ENCODE results near the gene FKBP11.

Gene FKBP11

DNA sequence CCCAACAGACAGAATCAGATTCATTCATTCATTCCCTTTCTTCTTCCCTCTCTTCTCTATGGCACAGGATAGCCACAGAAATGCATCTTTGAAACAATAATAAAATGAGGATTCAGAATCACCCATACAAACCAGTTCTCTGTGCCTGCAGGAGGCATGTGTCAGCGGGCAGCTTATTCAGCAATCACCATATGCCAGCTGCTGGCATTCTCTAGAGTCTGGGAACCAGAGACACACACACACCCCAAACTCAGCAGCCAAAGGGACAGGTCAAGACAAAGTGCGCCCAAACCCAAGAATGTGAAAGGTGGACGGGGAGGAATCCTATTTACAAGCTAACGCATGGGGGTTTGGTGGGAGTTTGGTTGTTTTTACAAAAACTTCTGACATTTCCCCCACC lies 17.9 kb upstream of the FKBP11 start:
- H3F3A ChIP-seq (ENCODE audit: low read depth) = no peaks in the 10 kb centered on the region
- H2AFZ ChIP-seq (ENCODE audit: low read length) = no peak overlapping the region
- no peak overlapping the region for H3K9ac ChIP-seq (ENCODE audit: low read depth, low read length, poor library complexity, severe bottlenecking)
- peaks cover 58% of the 10 kb centered on the region for H3K79me2 ChIP-seq (ENCODE audit: insufficient read depth, low read length)
- peaks cover 20% of the 10 kb centered on the region for H4K20me1 ChIP-seq (ENCODE audit: insufficient read depth, low read length, poor library complexity, severe bottlenecking)
- no peak overlapping the region for H3K4me3 ChIP-seq (ENCODE audit: low read length, poor library complexity, severe bottlenecking)
- peaks cover 36% of the 10 kb centered on the region; the same call in 1 of the 2 replicates for H3K36me3 ChIP-seq (ENCODE audit: insufficient read depth, low read length)
- H3K27me3 ChIP-seq (ENCODE audit: insufficient read depth, low read length, poor library complexity, severe bottlenecking) = no peaks in the 10 kb centered on the region
- no peaks in the 10 kb centered on the region for H3K9me2 ChIP-seq (replicated peaks; ENCODE audit: low read depth, low read length)
- no peaks in the 10 kb centered on the region for H3K9me3 ChIP-seq (ENCODE audit: insufficient read depth, low read depth, low read length)
- TF ChIP-seq, protein P1, sequence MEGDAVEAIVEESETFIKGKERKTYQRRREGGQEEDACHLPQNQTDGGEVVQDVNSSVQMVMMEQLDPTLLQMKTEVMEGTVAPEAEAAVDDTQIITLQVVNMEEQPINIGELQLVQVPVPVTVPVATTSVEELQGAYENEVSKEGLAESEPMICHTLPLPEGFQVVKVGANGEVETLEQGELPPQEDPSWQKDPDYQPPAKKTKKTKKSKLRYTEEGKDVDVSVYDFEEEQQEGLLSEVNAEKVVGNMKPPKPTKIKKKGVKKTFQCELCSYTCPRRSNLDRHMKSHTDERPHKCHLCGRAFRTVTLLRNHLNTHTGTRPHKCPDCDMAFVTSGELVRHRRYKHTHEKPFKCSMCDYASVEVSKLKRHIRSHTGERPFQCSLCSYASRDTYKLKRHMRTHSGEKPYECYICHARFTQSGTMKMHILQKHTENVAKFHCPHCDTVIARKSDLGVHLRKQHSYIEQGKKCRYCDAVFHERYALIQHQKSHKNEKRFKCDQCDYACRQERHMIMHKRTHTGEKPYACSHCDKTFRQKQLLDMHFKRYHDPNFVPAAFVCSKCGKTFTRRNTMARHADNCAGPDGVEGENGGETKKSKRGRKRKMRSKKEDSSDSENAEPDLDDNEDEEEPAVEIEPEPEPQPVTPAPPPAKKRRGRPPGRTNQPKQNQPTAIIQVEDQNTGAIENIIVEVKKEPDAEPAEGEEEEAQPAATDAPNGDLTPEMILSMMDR (conservative IDR thresholded peaks at IDR 0.05; ENCODE audit: low read length) = no peak
- TF ChIP-seq EZH2phosphoT487 (IDR thresholded peaks at IDR 0.05; ENCODE audit: borderline replicate concordance) = no peak
- H3K4me2 ChIP-seq (ENCODE audit: low read depth, low read length, poor library complexity, severe bottlenecking) = no peak overlapping the region
- no peaks in the 10 kb centered on the region for H3K4me1 ChIP-seq (ENCODE audit: insufficient read depth, low read length, poor library complexity, severe bottlenecking)

DNA sequence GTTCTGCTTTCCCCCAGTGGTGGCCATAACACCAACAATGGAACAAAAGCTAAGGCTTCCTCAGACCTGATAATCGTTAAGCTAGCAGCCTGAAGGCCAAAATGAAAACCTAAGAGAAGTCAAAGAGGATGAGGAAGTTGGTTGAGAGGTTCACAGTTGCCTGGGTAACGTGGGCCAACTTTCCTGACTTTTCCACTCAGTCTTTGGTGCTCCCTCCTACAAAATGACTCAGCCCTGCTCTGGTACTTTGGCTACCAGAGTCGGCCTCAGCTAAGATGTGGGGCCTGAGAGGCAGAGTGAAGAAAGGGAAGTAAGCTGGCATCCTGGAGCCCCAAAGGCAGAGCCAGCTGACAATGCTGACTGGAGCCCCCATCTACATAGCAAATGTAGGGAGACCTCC lies 14.9 kb upstream of the FKBP11 start:
- Histone ChIP-seq H3K36me3 (ENCODE audit: insufficient read depth, low read length) (peaks cover 62% of the 10 kb centered on the region; the same call in 1 of the 2 replicates), H3K27me3 (ENCODE audit: insufficient read depth, low read length, poor library complexity, severe bottlenecking) (no peaks in the 10 kb centered on the region), H3F3A (ENCODE audit: low read depth) (no peaks in the 10 kb centered on the region), H3K4me3 (ENCODE audit: low read length, poor library complexity, severe bottlenecking) (no peak overlapping the region), H3K79me2 (ENCODE audit: insufficient read depth, low read length) (peaks cover 33% of the 10 kb centered on the region), H3K9me2 (replicated peaks; ENCODE audit: low read depth, low read length) (no peaks in the 10 kb centered on the region), H3K9ac (ENCODE audit: low read depth, low read length, poor library complexity, severe bottlenecking) (no peak overlapping the region), H3K4me1 (ENCODE audit: insufficient read depth, low read length, poor library complexity, severe bottlenecking) (no peaks in the 10 kb centered on the region), H4K20me1 (ENCODE audit: insufficient read depth, low read length, poor library complexity, severe bottlenecking) (peaks cover 24% of the 10 kb centered on the region), H3K9me3 (ENCODE audit: insufficient read depth, low read depth, low read length) (no peaks in the 10 kb centered on the region), H2AFZ (ENCODE audit: low read length) (no peak overlapping the region), H3K4me2 (ENCODE audit: low read depth, low read length, poor library complexity, severe bottlenecking) (no peak overlapping the region)
- no peak for TF ChIP-seq EZH2phosphoT487 (IDR thresholded peaks at IDR 0.05; ENCODE audit: borderline replicate concordance)
- TF ChIP-seq, protein P1 (conservative IDR thresholded peaks at IDR 0.05; ENCODE audit: low read length) = no peak

GRCh38 chr12:48938805-48939204 lies 13.5 kb upstream of the FKBP11 start:
- Histone ChIP-seq H3F3A (ENCODE audit: low read depth) (no peaks in the 10 kb centered on the region), H3K9ac (ENCODE audit: low read depth, low read length, poor library complexity, severe bottlenecking) (no peak overlapping the region), H3K79me2 (ENCODE audit: insufficient read depth, low read length) (peaks cover 22% of the 10 kb centered on the region), H3K4me2 (ENCODE audit: low read depth, low read length, poor library complexity, severe bottlenecking) (no peak overlapping the region), H3K4me1 (ENCODE audit: insufficient read depth, low read length, poor library complexity, severe bottlenecking) (no peaks in the 10 kb centered on the region), H2AFZ (ENCODE audit: low read length) (no peak overlapping the region), H3K9me3 (ENCODE audit: insufficient read depth, low read depth, low read length) (no peaks in the 10 kb centered on the region), H3K36me3 (ENCODE audit: insufficient read depth, low read length) (peaks cover 74% of the 10 kb centered on the region; the same call in 1 of the 2 replicates), H3K27me3 (ENCODE audit: insufficient read depth, low read length, poor library complexity, severe bottlenecking) (no peaks in the 10 kb centered on the region), H3K4me3 (ENCODE audit: low read length, poor library complexity, severe bottlenecking) (no peak overlapping the region), H3K9me2 (replicated peaks; ENCODE audit: low read depth, low read length) (no peaks in the 10 kb centered on the region), H4K20me1 (ENCODE audit: insufficient read depth, low read length, poor library complexity, severe bottlenecking) (peaks cover 24% of the 10 kb centered on the region)
- TF ChIP-seq, protein P1 (conservative IDR thresholded peaks at IDR 0.05; ENCODE audit: low read length) = no peak
- no peak for TF ChIP-seq EZH2phosphoT487 (IDR thresholded peaks at IDR 0.05; ENCODE audit: borderline replicate concordance)

Measured in Loucy (cell line).